Neutrophil (primary cell): ENCODE data around the gene CKS1B.

Source experiments
- H3K27ac ChIP-seq: fragments of 200-600 bp; sonication (generic); 2 replicates; pipeline ENCODE4 v1.5.1; 2016; ENCODE audit warnings: mild to moderate bottlenecking, moderate library complexity
- H3K27me3 ChIP-seq: fragments of 200-600 bp; sonication (generic); 2 replicates; pipeline ENCODE4 v1.6.0; 2016; ENCODE audit warnings: mild to moderate bottlenecking
- H3K36me3 ChIP-seq: fragments of 200-600 bp; sonication (generic); 2 replicates; pipeline ENCODE4 v1.5.1; 2017
- H3K4me1 ChIP-seq, 2 experiments: fragments of 200-600 bp in 1 of 2; sonication (generic) in 1 of 2; 1 replicate in 1 of 2; 2 replicates in 1 of 2; pipeline versions ENCODE4 v1.5.1 to v1.6.1; 2013 to 2016; ENCODE audit warnings: low read depth in 1 of 2, low read length in 1 of 2, mild to moderate bottlenecking in 1 of 2, moderate library complexity in 1 of 2; ENCODE audit not compliant: control insufficient read depth in 1 of 2, insufficient read depth in 1 of 2
- H3K4me3 ChIP-seq, 2 experiments: fragments of 200-600 bp in 1 of 2; sonication (generic) in 1 of 2; 1 replicate in 1 of 2; 2 replicates in 1 of 2; pipeline ENCODE4 v1.5.1; 2013 to 2016; ENCODE audit warnings: low read depth in 1 of 2, low read length in 1 of 2, mild to moderate bottlenecking in 1 of 2, moderate library complexity in 1 of 2
- H3K9me3 ChIP-seq: fragments of 200-600 bp; sonication (generic); 2 replicates; pipeline ENCODE4 v1.5.1; 2016
- TF ChIP-seq, protein P1 (sequence below): fragments of 200-600 bp; sonication (generic); IDR thresholded peaks from 2 replicates; pipeline ENCODE4 v1.5.1; 2016; ENCODE audit warnings: antibody characterized with exemption

The CKS1B gene

DNA sequence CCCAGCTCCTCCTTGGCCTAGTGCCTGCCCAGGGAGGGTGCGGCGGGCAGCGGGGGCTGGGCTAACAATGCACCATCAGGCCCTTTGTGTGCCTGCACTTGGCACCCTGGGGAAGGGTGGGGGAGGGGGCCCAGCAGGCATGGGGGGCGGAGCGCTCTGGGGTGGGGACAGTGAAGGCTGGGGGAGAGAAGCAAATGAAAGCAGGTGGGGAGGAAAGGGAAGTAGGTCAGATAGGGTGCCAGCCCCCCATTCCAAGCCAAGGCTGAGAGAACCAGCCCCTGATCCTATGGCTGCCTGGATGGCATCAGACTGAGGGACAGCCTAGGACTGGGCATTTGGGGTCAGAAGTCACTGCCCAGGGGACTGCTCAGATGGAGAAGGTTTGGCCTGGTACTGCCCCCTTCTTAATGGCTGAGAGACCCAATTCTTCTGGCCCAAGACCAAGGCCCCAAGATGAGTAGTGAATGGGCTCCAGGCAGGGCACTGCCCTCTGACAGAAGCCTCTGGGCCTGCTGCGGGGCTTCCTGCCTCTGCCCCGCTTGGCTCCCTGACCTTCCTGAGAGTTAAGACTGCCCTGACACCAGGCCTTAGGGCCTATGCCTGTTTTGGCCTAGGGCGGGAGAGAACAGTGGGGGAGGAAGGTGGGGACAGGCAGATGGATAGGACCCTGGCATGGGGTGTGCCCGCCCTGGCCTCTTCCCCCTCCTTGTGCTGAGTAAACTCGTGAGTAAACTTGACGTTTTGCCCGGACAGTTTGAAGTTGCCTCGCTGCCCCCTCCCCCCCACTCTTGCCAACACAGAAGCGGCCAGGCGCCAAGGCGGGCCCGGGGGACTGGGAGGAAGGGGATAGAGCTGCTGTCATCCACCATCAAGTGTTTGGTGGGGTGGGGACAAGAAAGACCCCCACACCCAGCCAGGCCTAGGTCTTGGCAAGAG, 30.9 kb downstream of the CKS1B start:
- TF ChIP-seq, protein P1, sequence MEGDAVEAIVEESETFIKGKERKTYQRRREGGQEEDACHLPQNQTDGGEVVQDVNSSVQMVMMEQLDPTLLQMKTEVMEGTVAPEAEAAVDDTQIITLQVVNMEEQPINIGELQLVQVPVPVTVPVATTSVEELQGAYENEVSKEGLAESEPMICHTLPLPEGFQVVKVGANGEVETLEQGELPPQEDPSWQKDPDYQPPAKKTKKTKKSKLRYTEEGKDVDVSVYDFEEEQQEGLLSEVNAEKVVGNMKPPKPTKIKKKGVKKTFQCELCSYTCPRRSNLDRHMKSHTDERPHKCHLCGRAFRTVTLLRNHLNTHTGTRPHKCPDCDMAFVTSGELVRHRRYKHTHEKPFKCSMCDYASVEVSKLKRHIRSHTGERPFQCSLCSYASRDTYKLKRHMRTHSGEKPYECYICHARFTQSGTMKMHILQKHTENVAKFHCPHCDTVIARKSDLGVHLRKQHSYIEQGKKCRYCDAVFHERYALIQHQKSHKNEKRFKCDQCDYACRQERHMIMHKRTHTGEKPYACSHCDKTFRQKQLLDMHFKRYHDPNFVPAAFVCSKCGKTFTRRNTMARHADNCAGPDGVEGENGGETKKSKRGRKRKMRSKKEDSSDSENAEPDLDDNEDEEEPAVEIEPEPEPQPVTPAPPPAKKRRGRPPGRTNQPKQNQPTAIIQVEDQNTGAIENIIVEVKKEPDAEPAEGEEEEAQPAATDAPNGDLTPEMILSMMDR = no peak
- H3K4me3 ChIP-seq = peak overlapping the region; percentile 85 to 100
- H3K4me1 ChIP-seq = peaks cover 68 to 79% of the 10 kb centered on the region in 2 experiments

DNA sequence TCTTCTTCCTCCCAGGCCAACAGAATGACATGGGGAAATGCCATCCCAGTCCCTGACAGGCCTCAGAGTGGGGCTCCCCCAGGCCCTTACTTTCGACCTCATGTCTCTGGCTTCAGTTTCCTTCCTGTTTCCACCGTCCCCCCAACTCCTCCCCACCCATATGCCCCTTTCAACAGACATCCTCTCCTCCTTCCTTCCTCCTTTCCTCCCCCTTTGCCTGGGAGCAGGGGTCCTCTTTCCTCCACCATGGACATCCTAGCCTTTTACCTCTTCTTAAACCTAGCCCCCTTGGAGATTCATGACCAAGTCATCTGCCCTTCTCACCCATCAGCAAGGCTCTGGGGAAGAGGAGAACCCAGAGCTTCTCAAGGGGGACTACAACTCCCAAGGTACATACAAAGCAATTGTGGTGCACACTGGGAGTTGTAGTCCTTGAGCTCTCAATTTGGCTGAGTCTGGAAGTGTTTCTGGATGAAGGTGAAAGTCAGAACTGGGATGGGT, 32.2 kb downstream of the CKS1B start:
- H3K9me3 ChIP-seq = no peaks in the 10 kb centered on the region
- peaks cover 9% of the 10 kb centered on the region for H3K36me3 ChIP-seq
- peak overlapping the region; percentile 85 to 95 for H3K4me3 ChIP-seq
- peaks cover 74 to 80% of the 10 kb centered on the region in 2 experiments for H3K4me1 ChIP-seq
- H3K27ac ChIP-seq = peak overlapping the region; percentile 97
- no peaks in the 10 kb centered on the region for H3K27me3 ChIP-seq
- TF ChIP-seq, protein P1 = no peak

More for the DNA sequence above, 30.9 kb downstream of the CKS1B start:
- Histone ChIP-seq H3K27ac (peak overlapping the region; percentile 97), H3K36me3 (no peaks in the 10 kb centered on the region), H3K9me3 (no peaks in the 10 kb centered on the region), H3K27me3 (no peaks in the 10 kb centered on the region)

DNA sequence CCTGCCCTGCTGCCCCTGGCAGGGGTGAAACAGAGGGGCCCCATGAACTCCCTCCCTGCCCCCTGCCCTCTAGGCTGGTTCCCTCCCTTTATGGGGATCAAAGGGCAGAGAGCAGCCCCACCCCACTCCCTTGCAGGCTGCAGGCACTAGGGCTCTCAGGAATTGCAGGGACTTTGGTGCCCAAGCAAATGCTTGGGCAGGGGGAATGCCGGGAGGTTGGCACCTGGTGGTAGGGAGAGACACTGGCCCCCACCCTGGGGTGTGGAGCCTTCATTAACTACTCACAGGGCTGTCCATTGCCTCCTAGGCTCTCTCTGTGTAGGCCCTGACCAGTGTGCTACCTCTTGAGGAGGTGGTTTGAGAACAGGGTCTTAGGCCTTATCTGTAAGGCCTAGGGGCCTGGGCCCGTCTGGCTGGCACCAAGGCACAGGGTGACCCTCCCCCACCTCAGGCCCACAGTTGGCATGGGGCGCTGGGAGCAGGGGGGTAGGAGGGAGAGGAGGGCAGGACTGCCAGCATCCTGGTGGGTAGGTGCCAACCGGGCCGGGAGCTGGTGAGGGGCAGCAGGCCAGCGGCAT, 32.9 kb downstream of the CKS1B start:
- no peaks in the 10 kb centered on the region for H3K27me3 ChIP-seq
- peak overlapping the region; percentile 97 for H3K27ac ChIP-seq
- H3K36me3 ChIP-seq = peaks cover 16% of the 10 kb centered on the region

DNA sequence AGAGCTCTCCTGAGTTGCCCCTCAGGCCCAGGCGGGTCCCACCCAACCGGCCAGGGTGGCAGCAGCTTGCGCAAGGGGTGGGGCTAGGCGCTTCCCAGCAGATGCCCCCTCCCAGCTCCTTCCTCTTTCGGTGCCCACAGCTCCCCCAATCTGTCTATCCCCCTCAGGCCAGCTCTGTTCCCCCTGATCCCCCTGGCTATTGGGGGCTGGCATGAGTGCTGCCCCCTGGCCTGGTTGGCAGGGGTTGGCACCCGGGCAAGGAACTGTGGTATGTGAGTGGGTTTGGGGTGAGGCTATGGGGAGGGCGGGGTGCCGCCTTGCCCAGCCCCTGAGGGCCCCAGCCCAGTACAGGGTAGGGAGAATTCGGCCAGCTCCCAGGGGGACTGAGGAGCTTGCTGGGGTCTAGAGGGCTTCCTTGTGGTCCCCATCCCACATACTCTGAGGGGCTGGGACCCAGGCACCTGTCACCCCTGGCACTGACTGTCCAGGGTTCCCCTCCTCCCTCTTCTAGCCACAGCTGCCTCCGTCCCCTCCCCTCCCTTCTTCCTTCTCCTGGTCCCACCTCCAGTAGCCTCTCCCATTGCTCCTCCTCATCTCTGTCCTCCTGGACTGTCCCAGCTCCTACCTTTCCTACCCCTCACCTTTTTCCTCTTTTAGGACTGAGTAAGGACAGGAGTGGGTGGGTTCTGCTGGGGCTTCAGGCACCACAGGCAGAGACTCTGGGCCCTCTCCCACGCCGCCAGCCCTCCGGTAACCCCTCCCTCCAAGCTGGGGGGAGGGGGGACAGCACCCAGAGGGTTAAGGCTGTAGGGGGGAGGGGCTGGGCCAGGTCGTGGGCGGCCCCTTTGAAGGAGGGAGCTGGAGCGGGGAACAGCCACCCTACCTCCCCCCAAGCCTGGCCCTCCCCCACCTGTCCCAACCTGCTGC, 33.8 kb downstream of the CKS1B start:
- Histone ChIP-seq H3K9me3 (no peaks in the 10 kb centered on the region), H3K27me3 (no peaks in the 10 kb centered on the region), H3K36me3 (peaks cover 21% of the 10 kb centered on the region), H3K4me3 (peak overlapping the region; percentile 85 to 95), H3K4me1 (peaks cover 90 to 97% of the 10 kb centered on the region in 2 experiments), H3K27ac (peak overlapping the region; percentile 97)
- TF ChIP-seq, protein P1 = peak; percentile 20

More for the DNA sequence above, 32.9 kb downstream of the CKS1B start:
- H3K4me1 ChIP-seq = peaks cover 81 to 87% of the 10 kb centered on the region in 2 experiments
- TF ChIP-seq, protein P1 = no peak
- H3K4me3 ChIP-seq = peak overlapping the region; percentile 85 to 95
- H3K9me3 ChIP-seq = no peaks in the 10 kb centered on the region

DNA sequence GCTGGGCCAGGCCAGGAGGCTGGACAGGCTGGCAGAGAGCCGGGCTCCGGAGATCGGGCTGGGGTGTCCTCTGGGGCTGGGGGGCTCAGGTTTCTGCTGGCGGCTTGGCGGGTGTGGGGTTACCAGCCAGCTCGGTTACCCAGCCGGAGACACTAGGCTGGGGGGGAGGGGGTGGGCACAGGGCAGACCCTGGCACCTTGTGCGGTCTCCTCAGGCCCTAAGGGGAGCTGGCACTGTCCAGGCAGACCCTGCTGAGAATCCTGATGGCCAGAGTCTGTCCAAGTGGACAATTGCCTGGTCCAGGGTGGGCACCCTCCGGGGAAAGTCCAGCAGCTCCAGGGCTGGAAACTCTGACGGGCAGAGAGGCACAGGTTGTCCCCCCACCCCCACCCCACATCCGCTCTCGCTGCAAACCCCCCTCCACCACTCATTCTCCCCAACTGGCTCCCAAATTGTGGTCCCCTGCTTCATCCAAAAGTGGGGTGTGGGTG, 34.8 kb downstream of the CKS1B start:
- H3K36me3 ChIP-seq = peaks cover 31% of the 10 kb centered on the region
- H3K4me3 ChIP-seq = peak overlapping the region; percentile 85 to 95
- peaks cover 97 to 100% of the 10 kb centered on the region in 2 experiments for H3K4me1 ChIP-seq
- TF ChIP-seq, protein P1 = no peak
- H3K9me3 ChIP-seq = no peaks in the 10 kb centered on the region
- peak overlapping the region; percentile 97 for H3K27ac ChIP-seq
- H3K27me3 ChIP-seq = no peaks in the 10 kb centered on the region
